Bronchial epithelial cell (primary cell): ENCODE data around the gene LYST. TPM values are rescaled to one million over a fixed set of nuclear protein-coding genes. Genes with fewer than 3 reads are reported as not detected.
"Not testable (repeated sequence)": the region's sequence is repeated elsewhere in the genome, so short reads cannot be mapped to it uniquely, and the experiment has no call there.

Experiments
- DNase-seq: peaks from one replicate; pipeline ENCODE4 v3.0.0-alpha.2; 2010; ENCODE audit warnings: low read depth
- FAIRE-seq: peaks from 2 replicates; lab custom pipeline; 2011; peaks lifted over from hg19 to GRCh38; lab: Jason Lieb, UNC
- H3K27me3 ChIP-seq: 2 replicates; pipeline ENCODE4 v1.5.1; 2011; ENCODE audit warnings: low read length; ENCODE audit not compliant: control insufficient read depth, insufficient read depth
- H3K36me3 ChIP-seq: 2 replicates; pipeline ENCODE4 v1.5.1; 2011; ENCODE audit warnings: low read length; ENCODE audit not compliant: control insufficient read depth, insufficient read depth
- H3K4me3 ChIP-seq: 2 replicates; pipeline ENCODE4 v1.5.1; 2011; ENCODE audit warnings: mild to moderate bottlenecking, low read depth, low read length, control low read depth
- CTCF ChIP-seq: IDR thresholded peaks from 2 replicates; pipeline ENCODE4 v1.5.1; 2011; ENCODE audit warnings: mild to moderate bottlenecking, moderate library complexity, low read length, control low read depth, inconsistent platforms; ENCODE audit not compliant: insufficient read depth, severe bottlenecking
- total RNA-seq: library from RNA; depleted of rRNA; stranded (reverse); fragments of >200 nt; gene quantifications from 2 replicates; pipeline ENCODE4 v1.2.1, GENCODE V29; 2014

The LYST gene
- total RNA-seq, 1 donor from 2014 or later = 14.0 TPM

- Histone ChIP-seq H3K36me3 (no peaks in the 10 kb centered on the region), H3K4me3 (no peak overlapping the region), H3K27me3 (no peaks in the 10 kb centered on the region)
- DNase-seq (peak; percentile 99), FAIRE-seq (no peak)
- no peak for TF ChIP-seq CTCF
Observed at GRCh38 chr1:235908742-235909520, 42.2 kb upstream of the LYST start.

- H3K36me3 ChIP-seq = no peaks in the 10 kb centered on the region
- TF ChIP-seq CTCF = no peak
- no peaks in the 10 kb centered on the region for H3K27me3 ChIP-seq
- H3K4me3 ChIP-seq = no peak overlapping the region
- DNase-seq (no peak), FAIRE-seq (no peak)
Observed at GRCh38 chr1:235907897-235908240, 41.2 kb upstream of the LYST start.

GRCh38 chr1:235907187-235907896, 40.6 kb upstream of the LYST start:
- H3K4me3 ChIP-seq = no peak overlapping the region
- DNase-seq (no peak), FAIRE-seq (no peak)
- TF ChIP-seq CTCF = no peak
- no peaks in the 10 kb centered on the region for H3K27me3 ChIP-seq
- H3K36me3 ChIP-seq = no peaks in the 10 kb centered on the region

- TF ChIP-seq CTCF = no peak
- DNase-seq (no peak), FAIRE-seq (no peak)
- Histone ChIP-seq H3K27me3 (no peaks in the 10 kb centered on the region), H3K36me3 (no peaks in the 10 kb centered on the region), H3K4me3 (no peak overlapping the region)
Observed at GRCh38 chr1:235906436-235906835, 39.7 kb upstream of the LYST start.

GRCh38 chr1:235903809-235904208, 37.1 kb upstream of the LYST start:
- not testable (repeated sequence) for FAIRE-seq, DNase-seq, H3K4me3 ChIP-seq, H3K27me3 ChIP-seq, H3K36me3 ChIP-seq

- no peak overlapping the region for H3K4me3 ChIP-seq
- no peaks in the 10 kb centered on the region for H3K27me3 ChIP-seq
- no peaks in the 10 kb centered on the region for H3K36me3 ChIP-seq
- no peak for FAIRE-seq
- no peak for TF ChIP-seq CTCF
- DNase-seq = peak; percentile 76
Observed at GRCh38 chr1:235902677-235903542, 36.2 kb upstream of the LYST start.
